Left lung (tissue), 10 donors: ENCODE measurements around the gene GPC6. TPM values are rescaled to one million over a fixed set of nuclear protein-coding genes. Genes with fewer than 3 reads are reported as not detected.

ENCODE experiments used
- ATAC-seq: fragments of 200-7000 bp; cut with Tn5 transposase; one replicate; pipeline ENCODE4 v1.9.1; 2020; ENCODE audit warnings: moderate library complexity
- DNase-seq, 4 donors: peaks; one replicate each; pipeline ENCODE4 v3.0.0-alpha.2; 2013 to 2020
- H3K27ac ChIP-seq, 2 donors: fragments of 200-600 bp; sonication (generic) in 1 of 2; one replicate each; pipeline versions ENCODE4 v1.5.0 to v1.8.0; 2020 to 2021
- H3K27me3 ChIP-seq, 2 donors: fragments of 200-600 bp; sonication (generic) in 1 of 2; one replicate each; pipeline versions ENCODE4 v1.5.0 to v1.8.0; 2020 to 2021
- H3K36me3 ChIP-seq, 2 donors: fragments of 200-600 bp; sonication (generic) in 1 of 2; one replicate each; pipeline versions ENCODE4 v1.5.0 to v1.8.0; 2020 to 2021
- H3K4me1 ChIP-seq, 2 donors: fragments of 200-600 bp; one replicate each; pipeline ENCODE4 v1.8.0; 2021
- H3K4me3 ChIP-seq, 2 donors: fragments of 200-600 bp; sonication (generic) in 1 of 2; one replicate each; pipeline versions ENCODE4 v1.5.0 to v1.8.0; 2020 to 2021; ENCODE audit warnings: mild to moderate bottlenecking in 1 of 2
- H3K9me3 ChIP-seq, 2 donors: fragments of 200-600 bp; sonication (generic) in 1 of 2; one replicate each; pipeline versions ENCODE4 v1.5.0 to v1.8.0; 2020 to 2021
- CTCF ChIP-seq, 2 donors: fragments of 200-600 bp; sonication (generic) in 1 of 2; IDR thresholded peaks; one replicate each; pipeline versions ENCODE4 v1.5.0 to v1.8.0; 2021; ENCODE audit warnings: antibody characterized with exemption in 2 of 2
- intact Hi-C, 2 donors: fragments of 100-400 bp; cut with DNase I; formaldehyde crosslinking; loops; one replicate each; pipeline versions ENCODE4 v1.11.2 to v1.14.2; 2022
- polyA plus RNA-seq, 6 donors: library from polyadenylated mRNA; unstranded; fragments of 120-200 nt; gene quantifications; one replicate each; pipeline ENCODE4 v1.2.1, GENCODE V29; 2013; ENCODE audit not compliant: insufficient read length in 6 of 6
- total RNA-seq, 2 donors: library from RNA; stranded (reverse); fragmentation: NEBNext Ultra II Directional; extraction: Animal tissue kit (Norgen Biotek cat#: 25700); gene quantifications; one replicate each; pipeline ENCODE4 v1.2.1, GENCODE V29; 2021
- donor health status: DM: no; HTN: yes; CAD: no.
- donor health status: DM: no; HTN: no; CAD: no.

The GPC6 gene
- total and polyA plus RNA-seq, 8 donors = 9.6 to 25.8 (median 21.1) TPM

GRCh38 chr13:93388701-93389100 lies 162.1 kb downstream of the GPC6 start:
- TF ChIP-seq CTCF (IDR thresholded peaks at IDR 0.05) = no peak
- no peaks in the 10 kb centered on the region for H3K36me3 ChIP-seq
- H3K4me3 ChIP-seq = no peak overlapping the region
- no peak overlapping the region for H3K27ac ChIP-seq
- no peaks in the 10 kb centered on the region for H3K27me3 ChIP-seq
- ATAC-seq (no peak), DNase-seq (no peak)
- intact Hi-C loops = no loop called here
- no peaks in the 10 kb centered on the region for H3K4me1 ChIP-seq
- no peaks in the 10 kb centered on the region for H3K9me3 ChIP-seq

GRCh38 chr13:93397619-93398018 lies 171.0 kb downstream of the GPC6 start:
- intact Hi-C loops = no loop called here
- TF ChIP-seq CTCF (IDR thresholded peaks at IDR 0.05) = no peak
- ATAC-seq (no peak), DNase-seq (no peak)
- H3K36me3 ChIP-seq = no peaks in the 10 kb centered on the region
- no peak overlapping the region for H3K27ac ChIP-seq
- H3K4me3 ChIP-seq = no peak overlapping the region
- no peaks in the 10 kb centered on the region for H3K27me3 ChIP-seq
- peaks cover 0 to 6% of the 10 kb centered on the region in 2 donors for H3K9me3 ChIP-seq
- H3K4me1 ChIP-seq = no peaks in the 10 kb centered on the region

- no peak for DNase-seq
- TF ChIP-seq CTCF (IDR thresholded peaks at IDR 0.05) = no peak
- Histone ChIP-seq H3K4me1 (no peaks in the 10 kb centered on the region), H3K36me3 (no peaks in the 10 kb centered on the region), H3K9me3 (peaks cover 0 to 6% of the 10 kb centered on the region in 2 donors), H3K27me3 (no peaks in the 10 kb centered on the region), H3K4me3 (no peak overlapping the region), H3K27ac (no peak overlapping the region)
- intact Hi-C loops = no loop called here
- ATAC-seq = no peak
Observed at GRCh38 chr13:93398167-93399035, 171.8 kb downstream of the GPC6 start.

GRCh38 chr13:93399212-93399611 lies 172.6 kb downstream of the GPC6 start:
- TF ChIP-seq CTCF (IDR thresholded peaks at IDR 0.05) = no peak
- no peak for ATAC-seq

GRCh38 chr13:93406136-93406535 lies 179.5 kb downstream of the GPC6 start:
- no peak for DNase-seq
- no peak for TF ChIP-seq CTCF (IDR thresholded peaks at IDR 0.05)
- no peaks in the 10 kb centered on the region for H3K9me3 ChIP-seq
- H3K27ac ChIP-seq = no peak overlapping the region
- intact Hi-C loops = no loop called here
- no peaks in the 10 kb centered on the region for H3K27me3 ChIP-seq
- no peak for ATAC-seq
- no peaks in the 10 kb centered on the region for H3K4me1 ChIP-seq
- no peaks in the 10 kb centered on the region for H3K36me3 ChIP-seq
- no peak overlapping the region for H3K4me3 ChIP-seq

More at GRCh38 chr13:93399212-93399611, 172.6 kb downstream of the GPC6 start:
- intact Hi-C loops = no loop called here
- H3K4me1 ChIP-seq = no peaks in the 10 kb centered on the region
- no peak overlapping the region for H3K27ac ChIP-seq
- H3K9me3 ChIP-seq = peaks cover 0 to 3% of the 10 kb centered on the region in 2 donors
- no peak for DNase-seq
- H3K27me3 ChIP-seq = no peaks in the 10 kb centered on the region
- H3K36me3 ChIP-seq = no peaks in the 10 kb centered on the region
- no peak overlapping the region for H3K4me3 ChIP-seq
